Neural progenitor cell (in vitro differentiated cells): Measurements from ENCODE around the gene KRTAP10-6. TPM values are rescaled to one million over a fixed set of nuclear protein-coding genes. Genes with fewer than 3 reads are reported as not detected.
"Not testable (repeated sequence)": the region's sequence is repeated elsewhere in the genome, so short reads cannot be mapped to it uniquely, and the experiment has no call there.

ENCODE experiments used
- DNase-seq: peaks from one replicate; pipeline ENCODE4 v3.0.0-alpha.2; 2016; ENCODE audit warnings: low spot score
- H2AFZ ChIP-seq: fragments of 200-600 bp; sonication (generic); replicated peaks from 2 replicates; pipeline ENCODE4 v1.6.1; 2016; ENCODE audit warnings: antibody characterized with exemption
- H3F3A ChIP-seq: fragments of 200-600 bp; sonication (generic); 2 replicates; pipeline ENCODE4 v1.6.1; 2016; ENCODE audit warnings: antibody characterized with exemption, low read depth
- H3K27ac ChIP-seq: fragments of 200-600 bp; sonication (generic); 2 replicates; pipeline ENCODE4 v1.5.1; 2016; ENCODE audit warnings: mild to moderate bottlenecking
- H3K27me3 ChIP-seq: fragments of 200-600 bp; sonication (generic); 2 replicates; pipeline ENCODE4 v1.6.1; 2016; ENCODE audit warnings: mild to moderate bottlenecking, moderate library complexity
- H3K36me3 ChIP-seq: fragments of 200-600 bp; sonication (generic); 2 replicates; pipeline ENCODE4 v1.5.1; 2016
- H3K4me1 ChIP-seq: fragments of 200-600 bp; sonication (generic); 2 replicates; pipeline ENCODE4 v1.6.1; 2016; ENCODE audit warnings: mixed run types
- H3K4me2 ChIP-seq: fragments of 200-600 bp; sonication (generic); 2 replicates; pipeline ENCODE4 v1.6.1; 2016
- H3K4me3 ChIP-seq: fragments of 200-600 bp; sonication (generic); 2 replicates; pipeline ENCODE4 v1.5.1; 2016
- H3K79me2 ChIP-seq: fragments of 200-600 bp; sonication (generic); 2 replicates; pipeline ENCODE4 v1.6.1; 2016; ENCODE audit warnings: low read depth
- H3K9ac ChIP-seq: fragments of 200-600 bp; sonication (generic); 2 replicates; pipeline ENCODE4 v1.6.1; 2016
- H3K9me3 ChIP-seq: fragments of 200-600 bp; sonication (generic); 2 replicates; pipeline ENCODE4 v1.5.1; 2016; ENCODE audit warnings: low read depth
- H4K20me1 ChIP-seq: fragments of 200-600 bp; sonication (generic); 2 replicates; pipeline ENCODE4 v1.6.1; 2016; ENCODE audit warnings: low read depth
- H3K27ac Mint-ChIP-seq: 3 replicates; pipeline ENCODE4 v1.8.0; 2021; ENCODE audit warnings: mixed read lengths
- H3K27me3 Mint-ChIP-seq: 2 replicates; pipeline ENCODE4 v1.8.0; 2022; ENCODE audit warnings: low read depth, mild to moderate bottlenecking, inconsistent platforms, moderate library complexity, mixed read lengths; ENCODE audit not compliant: insufficient read depth
- H3K36me3 Mint-ChIP-seq: 3 replicates; pipeline ENCODE4 v1.8.0; 2021; ENCODE audit warnings: mixed read lengths
- H3K4me1 Mint-ChIP-seq: 3 replicates; pipeline ENCODE4 v1.8.0; 2021; ENCODE audit warnings: mixed read lengths
- H3K4me3 Mint-ChIP-seq: 3 replicates; pipeline ENCODE4 v1.8.0; 2021; ENCODE audit warnings: mild to moderate bottlenecking, moderate library complexity, mixed read lengths
- H3K9me3 Mint-ChIP-seq: 3 replicates; pipeline ENCODE4 v1.8.0; 2020; ENCODE audit warnings: mixed read lengths
- EZH2 ChIP-seq: fragments of 200-600 bp; sonication (generic); IDR thresholded peaks from 2 replicates; pipeline ENCODE4 v1.6.1; 2017; ENCODE audit warnings: antibody characterized with exemption, mild to moderate bottlenecking, moderate library complexity
- EZH2phosphoT487 ChIP-seq: fragments of 200-600 bp; sonication (generic); IDR thresholded peaks from 2 replicates; pipeline ENCODE4 v1.6.1; 2017; ENCODE audit warnings: antibody characterized with exemption
- total RNA-seq: library from RNA; depleted of rRNA; stranded (reverse); fragments of >200 nt; gene quantifications from 2 replicates; pipeline ENCODE4 v1.2.3, GENCODE V29; 2015; ENCODE audit warnings: low replicate concordance
- TF ChIP-seq, protein P1 (sequence below): fragments of 200-600 bp; sonication (generic); IDR thresholded peaks from 2 replicates; pipeline ENCODE4 v1.5.1; 2017; ENCODE audit warnings: antibody characterized with exemption, mild to moderate bottlenecking

KRTAP10-6 gene, protein sequence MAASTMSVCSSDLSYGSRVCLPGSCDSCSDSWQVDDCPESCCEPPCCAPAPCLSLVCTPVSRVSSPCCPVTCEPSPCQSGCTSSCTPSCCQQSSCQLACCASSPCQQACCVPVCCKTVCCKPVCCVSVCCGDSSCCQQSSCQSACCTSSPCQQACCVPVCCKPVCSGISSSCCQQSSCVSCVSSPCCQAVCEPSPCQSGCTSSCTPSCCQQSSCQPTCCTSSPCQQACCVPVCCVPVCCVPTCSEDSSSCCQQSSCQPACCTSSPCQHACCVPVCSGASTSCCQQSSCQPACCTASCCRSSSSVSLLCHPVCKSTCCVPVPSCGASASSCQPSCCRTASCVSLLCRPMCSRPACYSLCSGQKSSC
- not detected in 2 replicates for total RNA-seq

DNA sequence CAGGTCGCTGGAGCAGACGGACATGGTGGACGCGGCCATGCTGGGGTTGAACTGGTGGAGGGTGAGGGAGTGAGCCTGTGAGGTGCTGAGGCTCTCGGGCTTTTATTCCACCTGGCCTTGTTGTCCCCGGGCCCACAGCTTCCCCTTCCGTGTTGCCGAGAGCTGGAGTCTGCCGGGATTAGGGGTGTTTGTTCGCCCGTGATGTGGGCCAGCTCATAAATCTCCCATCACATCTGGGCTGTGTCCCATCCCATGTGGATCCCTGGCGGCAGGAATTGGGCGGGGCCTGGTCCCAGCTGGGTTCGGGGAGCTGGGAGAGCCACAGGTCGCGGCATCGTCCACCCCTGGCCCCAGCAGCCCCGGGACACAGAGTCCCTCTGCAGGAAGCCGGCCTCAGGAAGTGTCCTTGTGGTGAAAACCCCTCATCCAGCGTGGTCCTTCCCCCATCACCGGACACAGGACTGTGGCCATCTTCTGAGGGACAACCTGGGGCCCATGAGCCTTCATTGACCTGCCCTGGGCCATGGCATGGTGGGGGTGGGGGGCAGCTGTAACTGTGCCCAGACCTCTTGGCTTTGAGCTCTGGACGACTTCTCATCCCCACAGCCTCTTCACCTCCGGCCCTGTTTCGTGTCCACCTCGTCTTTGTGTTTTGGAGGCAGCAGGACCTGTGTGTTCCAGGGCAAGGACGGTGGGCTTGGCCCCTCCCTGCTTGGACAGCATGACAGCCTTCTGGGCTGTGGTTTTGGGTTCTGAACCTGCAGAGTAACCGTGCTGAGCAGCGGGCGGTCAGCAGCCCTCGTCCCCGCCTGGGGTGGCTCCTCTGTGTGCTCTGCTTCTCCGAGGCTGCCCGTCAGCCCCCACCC is at the start of gene KRTAP10-6:
Gene KRTAP10-6 (minus strand): TSS at position 60 of the 866 bp plus-strand sequence. CDS start 21 bp downstream, at position 39.
- Histone ChIP-seq H4K20me1 (no peaks in the 10 kb centered on the region), H3K27ac (no peak within 1 kb of the TSS), H3K27me3 (no peaks in the 10 kb centered on the region), H3F3A (peaks cover 6% of the 10 kb centered on the region), H3K79me2 (no peaks in the 10 kb centered on the region), H3K4me2 (no peak within 1 kb of the TSS), H2AFZ (peak within 1 kb of the TSS; percentile 42), H3K9ac (no peak within 1 kb of the TSS), H3K4me1 (peaks cover 12% of the 10 kb centered on the region), H3K4me3 (no peak within 1 kb of the TSS), H3K36me3 (no peaks in the 10 kb centered on the region), H3K9me3 (no peaks in the 10 kb centered on the region)
- Mint-ChIP-seq H3K4me1 (peaks cover 15% of the 10 kb centered on the region), H3K4me3 (no peak within 1 kb of the TSS), H3K9me3 (no peaks in the 10 kb centered on the region), H3K27me3 (peaks cover 3% of the 10 kb centered on the region), H3K27ac (peak within 1 kb of the TSS; percentile 62), H3K36me3 (no peaks in the 10 kb centered on the region)
- DNase-seq: no peak
- TF ChIP-seq EZH2: no peak
- TF ChIP-seq EZH2phosphoT487: no peak
- TF ChIP-seq, protein P1, sequence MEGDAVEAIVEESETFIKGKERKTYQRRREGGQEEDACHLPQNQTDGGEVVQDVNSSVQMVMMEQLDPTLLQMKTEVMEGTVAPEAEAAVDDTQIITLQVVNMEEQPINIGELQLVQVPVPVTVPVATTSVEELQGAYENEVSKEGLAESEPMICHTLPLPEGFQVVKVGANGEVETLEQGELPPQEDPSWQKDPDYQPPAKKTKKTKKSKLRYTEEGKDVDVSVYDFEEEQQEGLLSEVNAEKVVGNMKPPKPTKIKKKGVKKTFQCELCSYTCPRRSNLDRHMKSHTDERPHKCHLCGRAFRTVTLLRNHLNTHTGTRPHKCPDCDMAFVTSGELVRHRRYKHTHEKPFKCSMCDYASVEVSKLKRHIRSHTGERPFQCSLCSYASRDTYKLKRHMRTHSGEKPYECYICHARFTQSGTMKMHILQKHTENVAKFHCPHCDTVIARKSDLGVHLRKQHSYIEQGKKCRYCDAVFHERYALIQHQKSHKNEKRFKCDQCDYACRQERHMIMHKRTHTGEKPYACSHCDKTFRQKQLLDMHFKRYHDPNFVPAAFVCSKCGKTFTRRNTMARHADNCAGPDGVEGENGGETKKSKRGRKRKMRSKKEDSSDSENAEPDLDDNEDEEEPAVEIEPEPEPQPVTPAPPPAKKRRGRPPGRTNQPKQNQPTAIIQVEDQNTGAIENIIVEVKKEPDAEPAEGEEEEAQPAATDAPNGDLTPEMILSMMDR: no peak

DNA sequence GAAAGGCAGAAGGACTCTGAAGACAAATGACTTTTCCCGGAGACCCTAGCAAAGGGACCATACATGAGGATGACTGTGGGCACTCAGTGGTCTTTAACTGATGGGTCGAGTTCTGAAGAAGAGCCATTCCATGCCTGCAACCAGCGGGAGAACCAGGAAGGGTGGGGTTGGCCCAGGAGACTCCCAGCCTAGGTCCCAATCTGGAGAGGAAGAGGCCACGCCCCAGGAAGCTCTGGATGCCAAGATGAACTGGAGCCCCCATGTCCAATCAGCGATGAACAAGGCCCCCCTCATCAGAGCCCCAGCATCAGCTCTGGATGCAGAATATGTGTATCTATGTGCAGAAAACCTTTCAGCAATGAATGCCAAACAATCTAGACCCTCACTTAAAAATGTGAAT is 48.5 kb upstream of the KRTAP10-6 start:
- Histone ChIP-seq H3F3A (peaks cover 9% of the 10 kb centered on the region), H3K4me1 (peaks cover 11% of the 10 kb centered on the region), H3K79me2 (no peaks in the 10 kb centered on the region), H3K9ac (no peak overlapping the region), H4K20me1 (no peaks in the 10 kb centered on the region), H3K9me3 (peaks cover 8% of the 10 kb centered on the region), H3K4me3 (no peak overlapping the region), H3K27me3 (no peaks in the 10 kb centered on the region), H2AFZ (no peak overlapping the region), H3K36me3 (no peaks in the 10 kb centered on the region), H3K27ac (no peak overlapping the region), H3K4me2 (no peak overlapping the region)
- peaks cover 12% of the 10 kb centered on the region for H3K27me3 Mint-ChIP-seq
- H3K9me3 Mint-ChIP-seq: peaks cover 30% of the 10 kb centered on the region
- no peak overlapping the region for H3K27ac Mint-ChIP-seq
- no peak for DNase-seq
- no peak for TF ChIP-seq EZH2phosphoT487
- TF ChIP-seq, protein P1: no peak
- no peak overlapping the region for H3K4me3 Mint-ChIP-seq
- H3K36me3 Mint-ChIP-seq: no peaks in the 10 kb centered on the region
- peaks cover 16% of the 10 kb centered on the region for H3K4me1 Mint-ChIP-seq

DNA sequence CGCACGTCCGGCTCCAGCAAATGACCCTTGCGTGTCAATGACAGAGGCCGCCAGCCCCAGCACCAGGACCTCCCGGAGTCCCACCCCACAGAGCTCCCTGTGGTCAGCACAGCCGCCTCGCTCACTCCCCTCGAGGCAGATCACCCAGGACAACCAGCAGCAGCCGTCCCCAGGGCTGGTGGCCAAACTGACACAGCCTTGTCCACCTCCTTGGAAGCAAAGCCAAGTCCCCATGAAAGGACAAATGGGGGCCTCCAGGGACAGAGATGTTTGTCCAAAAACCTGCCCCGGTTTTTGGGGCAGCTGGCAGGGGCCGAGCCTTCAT is 47.0 kb upstream of the KRTAP10-6 start:
- Mint-ChIP-seq H3K27ac (no peak overlapping the region), H3K36me3 (no peaks in the 10 kb centered on the region), H3K4me1 (peaks cover 16% of the 10 kb centered on the region), H3K4me3 (no peak overlapping the region), H3K9me3 (peaks cover 19% of the 10 kb centered on the region), H3K27me3 (peaks cover 14% of the 10 kb centered on the region)
- Histone ChIP-seq H3K4me3 (no peak overlapping the region), H3F3A (peaks cover 8% of the 10 kb centered on the region), H3K9ac (no peak overlapping the region), H2AFZ (no peak overlapping the region), H3K27me3 (no peaks in the 10 kb centered on the region), H3K36me3 (no peaks in the 10 kb centered on the region), H3K79me2 (no peaks in the 10 kb centered on the region), H4K20me1 (no peaks in the 10 kb centered on the region), H3K4me1 (peaks cover 11% of the 10 kb centered on the region), H3K4me2 (no peak overlapping the region), H3K27ac (no peak overlapping the region), H3K9me3 (peaks cover under 1% of the 10 kb centered on the region)
- TF ChIP-seq EZH2 (no peak), EZH2phosphoT487 (no peak)
- TF ChIP-seq, protein P1: no peak
- DNase-seq: no peak

DNA sequence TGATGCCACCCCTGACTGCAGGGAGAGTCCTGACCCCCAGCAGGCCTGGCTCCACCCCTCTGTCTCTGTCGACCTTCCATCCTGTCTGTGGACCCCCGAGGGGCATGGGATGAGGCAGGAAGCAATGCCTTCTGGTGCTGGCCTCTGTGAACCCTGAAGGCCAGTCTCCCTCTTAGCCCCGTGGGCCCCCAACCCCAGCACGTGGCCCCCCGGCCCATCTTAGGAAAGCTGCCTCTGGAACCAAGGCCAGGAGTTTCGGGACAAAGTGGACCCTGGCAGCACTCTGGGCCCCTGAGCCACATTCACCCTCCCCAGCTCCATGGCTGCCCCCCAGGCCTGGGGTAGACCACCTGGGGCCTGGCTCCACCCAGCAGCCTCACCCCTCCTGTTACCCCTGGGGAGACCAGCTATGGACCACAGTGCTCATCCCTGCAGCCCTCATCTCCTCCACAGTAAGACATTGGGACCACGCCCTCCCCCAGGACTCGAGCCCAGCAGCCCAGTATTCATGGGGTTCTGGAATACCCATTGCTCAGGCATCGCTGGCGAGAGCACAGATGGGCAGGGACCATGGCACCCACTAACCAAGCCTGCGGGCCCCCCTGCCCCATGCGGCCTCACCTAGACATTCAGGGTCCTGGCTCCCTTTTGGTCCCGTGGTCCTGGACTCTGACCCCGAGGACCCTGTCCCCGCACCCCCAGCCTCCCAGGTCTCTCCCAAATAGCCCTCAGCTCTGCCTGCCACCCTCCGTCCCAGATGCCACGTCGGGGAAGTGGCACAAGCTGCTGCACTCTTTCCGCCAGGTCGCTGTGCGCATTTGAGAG is 46.4 kb upstream of the KRTAP10-6 start:
- H3F3A ChIP-seq, H3K36me3 ChIP-seq, H3K27ac Mint-ChIP-seq, DNase-seq, H4K20me1 ChIP-seq, H3K4me1 ChIP-seq, H3K36me3 Mint-ChIP-seq, H3K79me2 ChIP-seq, H3K9me3 ChIP-seq, H3K4me3 Mint-ChIP-seq, H3K27me3 ChIP-seq, H3K9ac ChIP-seq, H3K27ac ChIP-seq, H3K4me3 ChIP-seq, H2AFZ ChIP-seq, H3K4me2 ChIP-seq: not testable (repeated sequence)
- peaks cover 14% of the 10 kb centered on the region for H3K27me3 Mint-ChIP-seq
- peaks cover 13% of the 10 kb centered on the region for H3K4me1 Mint-ChIP-seq
- H3K9me3 Mint-ChIP-seq: peaks cover 13% of the 10 kb centered on the region

DNA sequence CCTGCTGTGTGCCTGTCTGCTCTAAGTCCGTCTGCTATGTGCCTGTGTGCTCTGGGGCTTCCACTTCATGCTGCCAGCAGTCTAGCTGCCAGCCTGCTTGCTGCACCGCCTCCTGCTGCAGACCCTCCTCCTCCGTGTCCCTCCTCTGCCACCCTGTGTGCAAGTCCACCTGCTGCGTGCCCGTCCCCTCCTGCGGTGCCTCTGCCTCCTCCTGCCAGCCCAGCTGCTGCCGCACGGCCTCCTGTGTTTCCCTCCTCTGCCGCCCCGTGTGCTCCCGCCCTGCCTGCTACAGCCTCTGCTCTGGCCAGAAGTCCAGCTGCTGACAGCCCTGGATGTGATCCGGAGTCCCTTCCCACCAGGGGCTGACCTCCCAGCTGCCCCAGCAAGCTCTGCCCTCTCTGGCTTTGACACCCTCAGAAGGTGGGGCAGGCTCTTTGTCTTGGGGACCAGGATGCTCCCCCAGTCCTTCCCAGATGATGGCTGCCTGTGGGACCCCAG is 45.6 kb upstream of the KRTAP10-6 start:
- H3F3A ChIP-seq, H3K27ac ChIP-seq, H3K79me2 ChIP-seq, H3K36me3 ChIP-seq, H3K36me3 Mint-ChIP-seq, H3K4me3 Mint-ChIP-seq, H3K4me3 ChIP-seq, DNase-seq, H3K9me3 ChIP-seq, H3K4me1 ChIP-seq, H3K9ac ChIP-seq, H3K4me2 ChIP-seq, H4K20me1 ChIP-seq, H3K27me3 ChIP-seq, H2AFZ ChIP-seq: not testable (repeated sequence)
- Mint-ChIP-seq H3K27ac (peak overlapping the region; percentile 25), H3K9me3 (peaks cover 13% of the 10 kb centered on the region), H3K4me1 (peaks cover 11% of the 10 kb centered on the region), H3K27me3 (peaks cover 14% of the 10 kb centered on the region)
